H1 (cell line): ENCODE data around the gene ZNF641. TPM values are rescaled to one million over a fixed set of nuclear protein-coding genes. Genes with fewer than 3 reads are reported as not detected.

Source experiments
- BACH1 ChIP-seq: IDR thresholded peaks from 2 replicates; pipeline ENCODE4 v1.6.1; 2012; ENCODE audit warnings: low read length, improper control_type of control experiment
- CREB1 ChIP-seq: IDR thresholded peaks from 2 replicates; pipeline ENCODE4 v1.6.1; 2012; ENCODE audit warnings: inconsistent platforms
- CTBP2 ChIP-seq: IDR thresholded peaks from 2 replicates; pipeline ENCODE4 v1.7.0; 2011; ENCODE audit warnings: borderline replicate concordance, mild to moderate bottlenecking, moderate library complexity, mixed read lengths, low read length; ENCODE audit not compliant: insufficient read depth, insufficient read length
- EGR1 ChIP-seq: IDR thresholded peaks from 2 replicates; pipeline ENCODE4 v1.6.1; 2011; ENCODE audit warnings: low read depth, low read length, borderline replicate concordance
- HDAC2 ChIP-seq, 2 experiments: fragments of 300-600 bp in 1 of 2; sonication (generic) in 1 of 2; IDR thresholded peaks; 2 replicates each; pipeline ENCODE4 v1.6.1; 2011 to 2012; ENCODE audit warnings: low read depth in 2 of 2, low read length in 2 of 2, mild to moderate bottlenecking in 2 of 2, moderate library complexity in 2 of 2, borderline replicate concordance in 1 of 2, inconsistent platforms in 1 of 2
- JUN ChIP-seq: IDR thresholded peaks from 2 replicates; pipeline ENCODE4 v1.6.1; 2011; ENCODE audit warnings: low read depth, mild to moderate bottlenecking, improper control_type of control experiment, low read length
- NRF1 ChIP-seq: IDR thresholded peaks from 2 replicates; pipeline ENCODE4 v1.6.1; 2011; ENCODE audit warnings: mild to moderate bottlenecking, low read depth, low read length, improper control_type of control experiment
- POLR2A ChIP-seq, 2 experiments: IDR thresholded peaks; 1 replicate in 1 of 2; 2 replicates in 1 of 2; pipeline ENCODE4 v1.6.1; 2011; ENCODE audit warnings: low read depth in 2 of 2, low read length in 2 of 2, mild to moderate bottlenecking in 2 of 2; ENCODE audit errors: control extremely low read depth in 1 of 2
- POU5F1 ChIP-seq: IDR thresholded peaks from 2 replicates; pipeline ENCODE4 v1.6.1; 2011; ENCODE audit warnings: low read depth, mild to moderate bottlenecking, low read length, moderate library complexity
- SP1 ChIP-seq: IDR thresholded peaks from 2 replicates; pipeline ENCODE4 v1.6.1; 2011; ENCODE audit warnings: low read depth, low read length
- TAF7 ChIP-seq: optimal IDR thresholded peaks from 2 replicates; pipeline ENCODE3; 2011; ENCODE audit warnings: low read depth, mild to moderate bottlenecking, inconsistent platforms, low read length, moderate library complexity, borderline replicate concordance
- TBP ChIP-seq: IDR thresholded peaks from 2 replicates; pipeline ENCODE4 v1.6.1; 2011; ENCODE audit warnings: low read depth, low read length, improper control_type of control experiment
- TEAD4 ChIP-seq: IDR thresholded peaks from 2 replicates; pipeline ENCODE4 v1.6.1; 2012; ENCODE audit warnings: low read depth, low read length, inconsistent platforms, mixed read lengths
- polyA plus RNA-seq, 7 experiments: library from polyadenylated mRNA; depleted of rRNA in 3 of 7; stranded (reverse) in 5 of 7; unstranded in 2 of 7; fragments of >200 nt in 5 of 7; fragments of 200-250 nt in 2 of 7; gene quantifications; 1 replicate in 5 of 7; 2 replicates in 1 of 7; 4 replicates in 1 of 7; pipeline versions ENCODE4 v1.2.1 to v1.2.3, GENCODE V29; 2011 to 2013; ENCODE audit warnings: missing spikeins in 2 of 7, mixed read lengths in 2 of 7
- total RNA-seq: library from RNA; stranded (reverse); fragmentation: NEBNext Ultra II Directional; extraction: Animal tissue kit (Norgen Biotek cat#: 25700); gene quantifications from 2 replicates; pipeline ENCODE4 v1.2.1, GENCODE V29; 2021
- TF ChIP-seq, protein P1 (sequence below): IDR thresholded peaks from 2 replicates; pipeline ENCODE4 v1.6.1; 2012; ENCODE audit warnings: inconsistent platforms

Gene ZNF641
- total and polyA plus RNA-seq, 2 of the 8 experiments (the other 6 are each of a cell fraction or from before 2014, with no cell fraction given): 2.4 to 6.2 TPM

DNA sequence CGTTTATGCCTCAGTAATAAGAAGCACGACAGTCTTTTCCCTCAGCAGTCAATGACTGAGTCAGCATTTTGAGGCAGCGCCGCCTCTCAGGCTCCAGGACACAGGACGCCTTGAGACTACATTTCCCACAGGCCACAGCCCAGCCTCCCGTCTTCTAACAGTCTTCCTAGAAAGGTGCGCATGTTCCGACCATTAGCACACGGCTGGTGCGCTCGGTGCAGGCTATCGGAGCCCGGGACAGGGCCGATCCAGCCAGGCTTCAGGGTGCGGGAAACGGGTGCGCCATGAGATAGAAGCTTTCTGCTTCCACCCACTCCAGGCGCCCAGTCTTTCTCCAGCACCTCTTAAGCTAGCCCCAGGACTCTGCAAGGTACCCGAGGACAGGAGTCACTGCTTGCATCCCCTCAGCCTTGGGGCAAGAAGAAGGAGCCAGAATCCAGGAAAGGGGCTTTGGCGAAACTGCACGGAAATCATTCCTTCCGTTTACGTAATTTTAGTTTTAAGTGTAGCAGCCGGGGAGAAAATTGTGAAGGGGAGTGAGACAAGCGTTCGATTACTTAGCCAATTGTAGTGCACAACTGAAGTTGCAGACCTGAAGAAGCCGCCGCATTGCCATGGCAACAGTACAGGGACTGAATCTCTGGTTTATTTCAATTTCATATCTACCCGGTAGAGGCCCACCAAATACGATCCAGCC, 54.0 kb downstream of the ZNF641 start (continued):
- TF ChIP-seq CTBP2 (no peak), JUN (no peak), EGR1 (no peak), CREB1 (no peak), SP1 (no peak), HDAC2 (IDR thresholded peaks at IDR 0.05; ENCODE audit: borderline replicate concordance in 1 of 2, low read depth in 2 of 2, low read length in 2 of 2) (no peak), TEAD4 (no peak), TBP (peak; percentile 55; the same call in 1 of the 2 replicates), BACH1 (peak; percentile 90), POLR2A (IDR thresholded peaks at IDR 0.05; ENCODE audit: control extremely low read depth in 1 of 2, low read depth in 2 of 2, low read length in 2 of 2) (peak in 1 of 2 experiments; percentile 32; a peak in 1 of 3 replicates), NRF1 (peak; percentile 39; the same call in 1 of the 2 replicates), POU5F1 (no peak), TAF7 (no peak)
- TF ChIP-seq, protein P1, sequence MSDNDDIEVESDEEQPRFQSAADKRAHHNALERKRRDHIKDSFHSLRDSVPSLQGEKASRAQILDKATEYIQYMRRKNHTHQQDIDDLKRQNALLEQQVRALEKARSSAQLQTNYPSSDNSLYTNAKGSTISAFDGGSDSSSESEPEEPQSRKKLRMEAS: peak; percentile 42; the same call in 1 of the 2 replicates
